Stimulated activated CD8-positive, alpha-beta memory T cell treated with anti-CD3 and anti-CD28 coated beads, Interleukin-4, amount 100 ng/mL, for 4 hours (primary cell): ENCODE measurements around the gene NPHP4.
"Not testable (repeated sequence)": the region's sequence is repeated elsewhere in the genome, so short reads cannot be mapped to it uniquely, and the experiment has no call there.

ENCODE experiments used
- DNase-seq, 2 donors: peaks; one replicate each; pipeline ENCODE4 v3.0.0-alpha.2; 2020; ENCODE audit warnings: low read depth in 2 of 2, low spot score in 1 of 2

The NPHP4 gene

DNA sequence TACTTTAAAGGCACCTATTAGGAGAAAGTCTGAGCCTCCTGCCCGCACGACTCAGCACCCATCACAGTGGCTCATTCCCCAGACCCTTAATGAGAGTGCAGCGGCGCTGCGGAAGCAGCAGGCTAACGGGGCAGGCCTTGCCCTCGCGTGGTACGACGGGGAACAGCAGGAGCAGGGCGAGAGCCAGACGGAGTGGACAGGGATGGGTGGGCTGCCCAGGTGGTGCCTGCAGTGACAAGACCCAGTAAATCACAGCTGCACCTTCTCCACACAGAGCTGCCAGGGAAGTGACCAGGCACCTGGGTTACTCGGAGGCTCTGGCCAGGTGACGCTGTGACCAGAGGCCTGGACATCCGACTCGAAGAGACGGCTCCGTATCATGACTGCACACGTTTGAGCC, 131.9 kb downstream of the NPHP4 start:
- DNase-seq: no peak

DNA sequence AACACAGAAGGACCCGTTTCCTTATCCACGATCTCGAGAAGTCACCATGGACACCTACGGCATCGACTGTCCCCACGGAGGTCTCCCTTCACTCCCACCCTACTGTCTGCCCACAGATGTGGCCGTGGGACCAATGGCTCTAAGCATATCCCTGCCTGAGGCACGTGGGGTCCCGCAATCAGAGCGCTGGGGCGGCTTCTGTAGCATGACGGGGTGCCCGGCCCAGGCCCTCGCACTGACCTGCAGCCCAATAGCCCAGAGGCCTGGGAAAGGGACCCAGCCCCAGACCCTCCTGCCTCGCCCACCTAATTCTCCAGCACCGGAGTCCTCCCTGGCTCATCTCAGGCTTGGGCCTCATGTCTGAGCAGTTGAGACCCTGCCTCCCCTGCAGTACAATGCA, 132.5 kb downstream of the NPHP4 start:
- no peak for DNase-seq

DNA sequence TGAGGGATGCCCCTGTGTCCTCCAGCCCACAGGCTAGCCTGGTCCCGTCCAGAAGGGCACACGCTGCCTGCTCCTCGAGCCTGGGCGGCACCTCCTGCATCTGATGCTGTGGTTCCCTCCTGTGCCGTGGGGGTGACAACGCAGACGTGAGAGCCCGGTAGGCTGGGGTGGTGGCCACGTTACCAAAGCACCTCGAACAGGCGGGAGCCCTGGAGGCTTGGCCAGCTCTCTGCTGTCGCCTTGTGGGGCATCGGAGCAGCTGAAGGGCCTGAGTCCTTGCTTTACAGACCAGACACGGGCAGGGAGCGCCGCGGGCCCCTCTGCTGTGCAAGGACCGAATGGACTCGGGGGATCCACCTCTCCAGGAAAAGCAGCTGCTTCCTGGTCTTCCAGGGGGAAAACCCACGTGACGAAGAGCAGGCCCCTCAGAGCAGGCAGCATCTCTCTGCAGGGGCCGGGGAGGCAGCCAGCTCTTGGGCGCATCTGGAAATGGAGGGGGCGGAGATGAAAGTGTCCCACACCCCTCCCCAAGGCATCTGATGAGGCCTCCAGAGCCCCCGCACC, 133.3 kb downstream of the NPHP4 start:
- no peak for DNase-seq

DNA sequence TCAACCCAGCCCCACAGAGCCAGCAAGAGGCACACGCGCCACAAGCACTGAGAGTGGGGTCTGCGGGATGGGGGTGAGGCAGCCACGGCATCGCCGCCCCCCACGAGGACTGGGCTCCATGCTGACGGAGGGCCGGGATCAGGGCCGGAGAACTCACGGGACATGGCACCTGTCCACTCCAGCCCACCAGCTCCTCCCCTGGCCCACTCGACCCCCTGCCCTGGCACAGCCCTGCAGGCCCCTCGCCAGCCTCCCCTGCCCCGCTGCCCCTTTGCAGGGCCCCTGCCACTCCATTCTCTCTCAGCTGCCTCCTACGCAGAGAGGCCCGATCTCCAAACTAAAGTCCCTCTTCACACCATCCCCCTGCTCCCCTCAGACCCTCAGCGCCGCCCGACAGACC, 134.0 kb downstream of the NPHP4 start:
- no peak for DNase-seq

DNA sequence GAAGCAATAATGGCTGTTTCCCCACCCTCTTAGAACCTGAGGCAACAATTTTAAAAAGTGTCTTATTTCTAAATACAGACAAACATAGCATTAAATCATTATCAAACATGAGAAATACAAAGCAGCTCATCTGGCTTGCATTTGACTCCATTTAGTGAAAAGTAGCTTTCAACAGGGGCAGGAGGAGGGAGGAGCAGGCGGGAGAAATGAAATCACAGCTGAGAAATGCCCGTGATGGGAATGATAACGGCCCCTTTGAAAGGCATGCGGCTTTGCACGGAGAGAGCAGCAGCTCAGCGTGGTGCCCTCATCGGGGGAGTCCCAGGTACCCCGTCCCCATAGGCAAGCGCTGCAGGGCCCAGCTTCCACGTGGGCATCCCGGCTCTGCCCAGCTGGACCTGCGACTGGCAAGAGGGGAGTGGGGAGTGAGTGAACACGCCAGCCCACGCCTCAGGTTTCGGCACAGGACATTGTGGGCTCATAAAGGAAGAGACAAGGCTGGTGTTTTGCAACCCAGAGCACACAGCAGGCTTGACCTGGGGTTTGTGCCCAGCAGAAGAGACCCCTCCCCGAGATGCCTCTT, 134.6 kb downstream of the NPHP4 start:
- DNase-seq: no peak

DNA sequence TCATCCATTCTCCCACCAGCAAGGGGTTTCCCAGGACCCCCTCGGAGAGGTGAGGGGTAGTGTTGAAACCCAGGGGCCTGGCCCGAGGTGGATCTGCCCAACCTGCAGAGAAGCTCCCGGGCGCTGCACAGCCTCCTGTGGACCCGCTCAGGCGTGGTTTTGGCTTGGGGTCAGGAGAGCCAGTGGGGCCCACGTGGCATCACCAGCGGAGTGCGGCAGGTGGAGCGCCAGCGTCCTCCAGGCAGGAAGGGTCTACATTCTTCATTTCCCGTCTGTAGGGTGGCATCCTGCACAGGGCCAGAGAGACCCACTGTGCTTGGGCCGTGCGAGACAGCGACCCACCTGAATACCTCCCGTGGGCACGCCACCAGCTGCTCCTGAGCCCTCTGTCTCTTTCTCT, 135.2 kb downstream of the NPHP4 start:
- DNase-seq: no peak

DNA sequence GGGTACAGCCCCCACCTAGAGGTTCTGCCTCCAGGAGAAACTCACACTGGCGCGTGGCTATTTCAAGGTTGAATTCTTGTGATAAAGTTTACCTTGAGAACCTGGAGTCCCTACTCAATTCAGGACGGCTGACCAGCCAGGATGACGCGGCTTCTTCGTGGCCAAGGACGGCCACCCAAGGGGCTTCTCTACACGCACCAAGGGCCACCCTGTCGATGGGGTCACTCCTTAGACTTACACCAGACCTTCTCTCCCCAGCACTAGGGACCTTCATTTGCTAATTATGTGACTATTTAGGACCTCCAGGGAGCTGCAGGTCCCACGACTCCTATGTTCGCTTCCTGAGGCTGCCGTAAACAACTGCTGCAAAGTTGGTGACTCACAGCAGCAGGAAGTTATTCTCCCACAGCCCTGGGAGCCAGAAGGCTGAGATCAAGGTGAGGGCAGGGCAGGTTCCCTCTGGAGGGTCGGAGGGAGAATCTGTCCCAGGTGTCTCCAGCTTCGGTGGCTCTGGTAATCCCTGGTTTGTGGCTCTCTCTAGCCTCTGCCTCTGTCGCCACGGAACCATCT, 135.9 kb downstream of the NPHP4 start:
- no peak for DNase-seq

DNA sequence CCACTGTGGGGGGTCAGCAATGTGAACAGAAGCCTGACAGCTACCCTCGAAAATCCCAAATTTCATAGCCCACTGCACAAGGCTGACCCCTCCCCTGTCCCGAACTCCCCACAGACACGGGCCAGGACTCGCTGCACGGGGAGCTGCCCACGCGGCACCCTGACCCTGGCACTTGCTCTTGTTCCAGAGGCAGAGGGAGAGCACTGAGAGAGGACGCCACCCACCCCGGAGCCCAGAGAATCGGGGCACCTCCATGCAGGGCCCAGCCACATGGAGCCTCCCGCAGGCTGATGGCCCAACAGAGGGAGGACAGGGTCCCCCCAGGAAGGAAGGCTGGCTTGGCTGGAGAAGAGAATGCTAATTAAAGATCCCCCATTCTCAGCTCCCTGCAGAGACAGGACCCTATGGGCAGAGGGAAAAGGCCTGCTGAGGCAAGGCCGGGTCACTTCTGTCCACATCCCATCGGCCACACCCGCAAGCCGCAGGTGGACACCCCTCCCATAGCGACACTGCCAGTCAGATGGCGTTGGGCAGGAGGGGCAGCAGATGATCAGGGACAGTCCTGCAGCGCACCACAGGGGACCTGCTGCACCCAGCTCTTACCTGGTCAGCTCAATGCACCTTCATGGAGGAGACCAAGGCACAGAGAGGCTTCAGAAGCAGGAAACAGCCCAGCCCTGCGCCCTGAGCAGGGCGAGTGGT, 136.9 kb downstream of the NPHP4 start:
- no peak for DNase-seq

DNA sequence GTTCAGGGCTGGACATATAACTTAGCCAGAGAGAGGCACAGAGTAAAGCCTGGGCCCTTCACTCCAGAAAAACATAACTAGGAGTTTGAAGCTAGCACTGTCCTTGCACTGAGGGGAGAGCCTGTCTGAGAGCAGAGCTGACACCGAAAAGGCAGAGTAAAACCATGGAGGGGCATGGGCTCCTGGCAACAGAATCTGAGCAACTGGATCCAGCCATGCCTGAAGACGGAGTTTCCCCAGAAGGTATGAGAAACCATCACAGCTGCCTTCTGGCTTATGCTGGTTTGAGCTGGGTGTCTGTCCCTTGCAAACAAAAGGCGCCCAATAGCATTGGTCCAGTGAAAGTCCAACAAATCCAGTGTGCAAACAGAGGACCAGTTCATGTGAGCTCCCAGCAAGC, 137.5 kb downstream of the NPHP4 start:
- DNase-seq: no peak

DNA sequence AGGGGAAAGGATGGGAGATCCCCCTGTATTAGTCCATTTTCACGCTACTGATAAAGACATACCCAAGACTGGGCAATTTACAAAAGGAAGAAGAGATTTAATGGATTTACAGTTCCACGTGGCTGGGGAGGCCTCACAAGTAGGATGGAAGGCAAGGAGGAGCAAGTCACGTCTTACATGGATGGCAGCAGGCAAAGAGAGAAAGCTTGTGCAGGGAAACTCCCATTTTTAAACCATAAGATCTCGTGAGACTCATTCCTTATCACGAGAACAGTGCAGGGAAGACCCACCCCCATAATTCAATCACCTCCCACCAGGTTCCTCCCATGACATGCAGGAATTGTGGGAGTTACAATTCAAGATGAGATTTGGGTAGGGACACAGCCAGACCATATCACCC, 138.4 kb downstream of the NPHP4 start:
- not testable (repeated sequence) for DNase-seq

DNA sequence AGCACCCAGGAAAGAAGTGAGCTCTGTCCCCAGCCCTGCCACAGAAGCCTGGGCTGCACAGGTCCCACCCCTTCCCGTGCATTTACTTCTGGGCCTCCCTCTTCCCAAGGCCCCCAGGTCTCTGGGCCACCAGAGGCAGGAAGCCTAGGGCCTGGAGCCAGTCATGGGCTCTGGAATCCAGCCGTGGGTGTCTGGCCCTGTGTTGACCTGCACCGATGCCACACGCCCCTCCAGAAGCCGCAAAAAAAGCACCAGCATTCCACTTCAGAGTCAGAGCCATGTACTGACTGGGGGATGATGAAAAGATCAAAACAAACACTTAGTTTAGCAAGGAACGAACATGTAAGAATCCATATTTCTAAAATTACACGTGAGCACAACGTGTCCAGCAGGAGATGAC, 141.7 kb downstream of the NPHP4 start:
- no peak for DNase-seq

DNA sequence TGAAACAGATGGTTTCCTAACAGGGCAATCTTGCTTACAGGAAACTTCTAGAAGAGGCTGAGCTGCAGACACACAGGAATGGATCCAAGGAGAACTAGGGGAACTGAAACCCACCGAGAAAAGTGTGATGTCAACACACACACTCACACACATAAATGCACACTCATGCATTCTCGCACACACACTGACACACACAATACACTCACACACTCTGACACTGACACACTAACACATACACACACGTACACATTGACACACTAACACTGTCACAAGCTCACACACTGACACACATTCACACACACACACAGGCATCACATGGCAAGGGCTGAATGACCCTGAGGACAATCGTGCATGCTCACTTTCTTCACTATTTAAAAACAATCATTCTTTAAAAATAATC, 142.7 kb downstream of the NPHP4 start:
- DNase-seq: no peak

DNA sequence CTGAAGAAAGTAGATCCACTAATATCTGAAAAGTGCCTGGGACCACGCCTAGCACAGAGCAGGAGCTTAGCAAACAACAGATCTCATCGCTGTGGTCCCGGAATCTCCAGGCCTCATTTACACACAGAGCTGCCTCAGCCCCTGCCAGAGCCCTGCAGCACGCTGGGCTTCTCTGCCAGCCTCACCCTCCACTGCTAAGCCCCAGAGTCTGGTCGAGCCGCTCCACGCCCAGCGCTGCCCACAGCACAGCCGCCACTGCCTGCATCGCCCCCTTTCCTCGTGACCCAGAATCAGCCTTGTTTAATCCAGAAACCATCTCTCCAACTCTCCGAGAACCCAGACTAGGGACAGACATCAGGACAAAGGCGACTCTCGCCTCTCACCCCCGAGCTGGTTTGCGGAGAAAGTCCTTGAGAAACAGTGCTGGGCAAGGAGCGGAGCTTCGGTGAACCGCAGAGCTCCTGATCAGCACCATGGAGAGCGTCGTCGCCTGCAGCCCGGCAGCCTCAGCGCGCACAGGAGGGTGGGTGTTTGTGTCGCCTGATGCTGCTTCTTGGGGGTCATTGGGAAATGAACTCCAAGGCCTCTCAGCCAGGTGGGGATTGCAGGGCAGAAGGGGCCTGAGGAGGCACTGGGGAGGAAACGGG, 145.1 kb downstream of the NPHP4 start:
- DNase-seq: no peak

DNA sequence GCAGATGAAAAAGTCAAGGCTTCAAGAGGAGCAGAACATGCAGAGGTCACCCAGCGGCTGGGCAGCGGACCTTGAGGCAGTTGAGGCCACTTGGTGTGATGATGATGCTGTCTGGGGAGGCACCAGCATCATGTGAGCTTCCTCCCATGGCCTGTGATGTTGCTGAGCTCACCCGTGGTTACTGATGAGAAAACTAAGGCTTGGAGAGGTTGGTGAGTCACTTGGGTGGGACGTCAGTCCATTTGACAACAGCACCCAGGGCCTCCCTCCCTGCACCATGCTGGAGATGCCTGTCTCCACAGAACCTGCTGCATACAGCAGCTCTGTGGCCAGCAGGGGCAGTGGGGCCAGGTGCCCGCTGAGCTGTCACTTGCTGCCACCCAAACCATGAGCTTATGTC, 146.8 kb downstream of the NPHP4 start:
- no peak for DNase-seq

DNA sequence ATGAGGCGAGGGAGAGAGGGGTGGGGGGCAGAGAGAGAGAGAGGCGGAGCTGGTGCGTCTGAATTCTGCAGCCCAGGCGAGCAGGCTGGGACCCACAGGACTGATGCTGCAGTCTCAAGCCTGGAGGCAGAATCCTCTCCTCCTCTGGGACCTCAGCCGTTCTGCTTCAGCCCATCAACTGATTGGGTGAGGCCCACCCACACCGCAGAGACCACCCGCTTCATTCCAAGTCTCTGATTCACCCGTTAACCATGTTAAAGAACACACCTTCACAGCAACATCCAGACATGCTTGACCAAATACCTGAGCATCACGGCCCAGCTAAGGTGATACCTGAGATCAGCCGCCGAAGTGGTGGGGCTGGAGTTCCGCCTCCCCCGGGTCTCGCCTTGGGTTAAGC, 147.8 kb downstream of the NPHP4 start:
- no peak for DNase-seq

DNA sequence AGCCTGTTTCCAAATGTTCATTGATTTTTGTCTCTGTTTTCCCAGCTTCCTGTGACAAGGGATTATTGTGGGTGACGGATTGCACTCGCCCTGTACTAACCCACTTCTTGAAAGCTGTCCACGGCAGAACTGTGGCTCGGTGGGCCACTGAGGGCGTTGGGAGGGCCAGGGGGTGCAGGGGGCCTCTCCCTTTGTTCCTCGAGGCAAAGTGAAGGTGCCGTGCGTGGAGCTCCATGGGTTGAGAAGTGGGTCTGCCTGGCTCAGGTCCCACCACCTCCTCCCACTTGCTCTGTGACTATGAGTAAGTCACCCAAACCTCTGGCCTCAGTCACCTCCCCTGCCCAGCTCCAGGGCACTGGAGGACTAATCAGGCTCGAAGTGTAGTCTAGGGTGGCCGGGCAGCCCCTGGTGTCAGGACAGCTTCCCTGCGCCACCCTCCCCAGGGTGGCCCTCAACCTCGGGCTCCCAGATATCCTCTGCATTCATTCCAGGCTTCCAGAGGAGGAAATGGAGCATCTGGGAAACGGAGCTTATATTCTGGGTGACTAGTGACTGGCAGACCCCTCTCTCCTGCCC, 148.6 kb downstream of the NPHP4 start:
- no peak for DNase-seq

DNA sequence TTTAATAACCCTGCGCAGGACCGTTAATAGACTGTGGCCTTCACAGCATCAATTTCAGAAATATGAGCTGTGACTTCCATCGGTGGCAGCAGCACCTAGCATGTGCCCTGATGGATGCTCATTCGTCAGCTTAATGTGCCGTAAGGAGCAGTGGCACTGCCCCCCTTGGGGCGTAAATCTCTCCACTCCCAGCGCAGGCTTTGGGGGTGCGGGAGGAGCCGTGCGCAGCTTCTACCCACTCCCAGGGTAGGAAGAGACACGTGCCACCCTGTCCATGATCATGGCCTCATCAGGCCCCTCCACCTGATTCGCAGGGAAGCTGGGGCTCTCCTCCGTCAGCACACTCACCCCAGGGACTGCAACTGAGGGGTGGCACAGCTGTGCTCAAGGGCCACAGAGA, 149.5 kb downstream of the NPHP4 start:
- DNase-seq: no peak

DNA sequence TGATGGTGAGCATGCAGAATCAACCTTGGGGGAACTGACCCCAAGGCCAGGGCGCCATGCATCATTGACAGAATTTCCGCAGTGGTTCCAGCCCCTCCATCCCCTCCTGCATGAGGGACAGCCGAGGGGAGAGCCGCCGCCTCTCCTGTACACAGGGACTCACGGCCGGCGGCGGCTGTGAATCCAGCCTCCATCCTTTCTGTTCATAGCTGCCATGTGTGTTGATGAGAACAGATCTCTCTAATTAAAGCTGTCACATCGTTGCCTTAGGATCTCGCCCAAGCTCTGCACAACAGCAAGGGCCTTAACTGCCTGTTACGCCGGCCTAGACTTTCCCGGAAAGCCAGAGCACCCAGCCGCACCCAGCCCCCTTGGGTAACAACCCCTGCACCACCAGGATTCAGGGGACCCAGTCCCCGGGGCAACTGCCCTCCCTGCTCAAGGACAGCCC, 151.6 kb downstream of the NPHP4 start:
- no peak for DNase-seq

DNA sequence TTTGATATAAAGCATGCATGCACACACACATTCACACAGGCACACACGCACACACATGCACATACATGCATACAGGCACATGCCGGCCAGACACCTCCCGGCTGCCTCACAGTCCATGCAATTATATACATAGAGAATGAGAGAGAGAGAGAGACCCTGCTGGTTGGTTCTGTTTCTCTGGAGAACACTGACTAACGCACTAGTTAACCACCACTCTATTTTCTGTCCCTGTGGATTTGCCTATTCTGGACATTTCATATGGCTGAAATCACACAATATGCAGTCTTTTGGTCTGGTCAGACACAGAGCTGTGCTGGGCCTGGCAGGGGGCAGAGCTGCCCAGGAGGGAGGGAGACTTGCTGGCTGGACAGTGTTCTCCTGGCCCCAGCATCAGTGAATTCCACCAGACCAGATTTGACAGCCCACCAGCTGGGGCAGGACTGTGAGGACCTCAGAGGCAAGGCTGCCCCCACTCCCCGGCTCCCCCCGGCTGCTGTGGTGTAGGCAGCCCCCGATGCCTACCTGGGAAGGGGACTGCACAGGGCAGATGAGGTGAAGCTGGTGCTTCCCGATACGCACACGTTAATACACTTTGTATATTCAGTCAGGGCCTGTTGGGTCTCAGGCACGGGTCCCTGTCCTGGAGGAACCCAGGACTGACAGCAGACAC, 152.2 kb downstream of the NPHP4 start:
- no peak for DNase-seq

DNA sequence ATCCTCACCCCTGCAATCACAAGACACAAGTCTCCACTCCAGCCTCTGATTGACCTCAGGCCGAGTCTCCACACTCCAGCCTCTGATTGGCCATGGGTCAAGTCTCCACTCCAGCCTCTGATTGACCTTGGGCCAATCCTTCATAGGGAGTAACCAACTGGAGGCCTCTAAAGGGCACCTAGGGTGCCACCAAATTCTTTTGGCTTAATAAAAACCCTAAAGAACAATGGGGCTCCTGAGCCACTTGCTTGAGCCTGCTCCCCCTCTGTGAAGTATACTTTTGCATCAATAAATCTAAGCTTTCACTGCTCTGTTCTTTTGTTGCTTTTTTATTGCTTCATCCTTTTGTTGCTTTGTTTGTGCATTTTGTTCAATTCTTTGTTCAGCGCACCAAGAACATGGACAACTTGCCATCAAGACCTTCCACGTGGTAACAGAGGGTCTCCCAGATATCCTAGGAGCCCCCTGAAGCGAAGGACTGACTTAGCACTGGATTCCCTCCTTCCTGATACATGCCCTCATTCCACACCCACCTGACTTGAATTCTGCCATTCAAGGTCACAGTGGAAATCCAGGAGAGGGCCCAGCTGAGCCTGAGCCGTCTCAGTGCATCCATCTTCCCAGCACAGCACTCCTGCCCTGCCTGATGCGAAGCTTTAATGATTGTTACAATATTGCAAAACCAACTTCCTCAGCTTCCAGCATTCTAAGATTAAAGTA, 152.9 kb downstream of the NPHP4 start:
- no peak for DNase-seq
